ENCODE data around the gene MACROD2. TPM values are rescaled to one million over a fixed set of nuclear protein-coding genes. Genes with fewer than 3 reads are reported as not detected.

The MACROD2 gene
- total RNA-seq, 1 donor from 2014 or later = 2.4 TPM

GRCh38 chr20:14859627-14860026 is 864.3 kb downstream of the MACROD2 start:
- no peak for DNase-seq (ENCODE audit: low read depth)
- Histone ChIP-seq H2AFZ (ENCODE audit: low read depth, low read length) (no peak overlapping the region), H3K27ac (ENCODE audit: low read depth, low read length) (no peak overlapping the region), H3K36me3 (ENCODE audit: insufficient read depth, low read length) (no peaks in the 10 kb centered on the region), H3K27me3 (ENCODE audit: insufficient read depth, low read length) (no peaks in the 10 kb centered on the region), H3K4me3 (ENCODE audit: insufficient read depth, low read depth, low read length) (no peak overlapping the region), H3K4me2 (ENCODE audit: low read length) (no peak overlapping the region), H4K20me1 (ENCODE audit: insufficient read depth, low read length) (no peaks in the 10 kb centered on the region), H3K79me2 (ENCODE audit: insufficient read depth, low read length) (no peaks in the 10 kb centered on the region), H3K9me3 (ENCODE audit: insufficient read depth, low read depth, low read length) (no peaks in the 10 kb centered on the region), H3K9ac (ENCODE audit: low read length) (no peak overlapping the region), H3K4me1 (ENCODE audit: insufficient read depth, low read length) (no peaks in the 10 kb centered on the region)
- Mint-ChIP-seq H3K4me1 (ENCODE audit: low read depth, unreplicated experiment) (peaks cover 1% of the 10 kb centered on the region), H3K27ac (ENCODE audit: unreplicated experiment) (no peak overlapping the region), H3K27me3 (ENCODE audit: low read depth, unreplicated experiment) (no peaks in the 10 kb centered on the region), H3K9me3 (ENCODE audit: unreplicated experiment) (no peaks in the 10 kb centered on the region), H3K4me3 (ENCODE audit: unreplicated experiment) (no peak overlapping the region), H3K36me3 (ENCODE audit: low read depth, unreplicated experiment) (no peaks in the 10 kb centered on the region)
- no peak for TF ChIP-seq EZH2 (IDR thresholded peaks at IDR 0.05; ENCODE audit: insufficient read depth, low read length)
- TF ChIP-seq CTCF (IDR thresholded peaks at IDR 0.05; ENCODE audit: insufficient read depth, low read depth, low read length) = no peak
- no peak for FAIRE-seq

- Histone ChIP-seq H3K9ac (ENCODE audit: low read length) (no peak overlapping the region), H3K9me3 (ENCODE audit: insufficient read depth, low read depth, low read length) (no peaks in the 10 kb centered on the region), H3K4me3 (ENCODE audit: insufficient read depth, low read depth, low read length) (no peak overlapping the region), H3K27me3 (ENCODE audit: insufficient read depth, low read length) (no peaks in the 10 kb centered on the region), H3K4me2 (ENCODE audit: low read length) (no peak overlapping the region), H3K27ac (ENCODE audit: low read depth, low read length) (no peak overlapping the region), H3K79me2 (ENCODE audit: insufficient read depth, low read length) (no peaks in the 10 kb centered on the region), H2AFZ (ENCODE audit: low read depth, low read length) (no peak overlapping the region), H3K36me3 (ENCODE audit: insufficient read depth, low read length) (no peaks in the 10 kb centered on the region), H4K20me1 (ENCODE audit: insufficient read depth, low read length) (no peaks in the 10 kb centered on the region), H3K4me1 (ENCODE audit: insufficient read depth, low read length) (no peaks in the 10 kb centered on the region)
- Mint-ChIP-seq H3K27ac (ENCODE audit: unreplicated experiment) (no peak overlapping the region), H3K4me3 (ENCODE audit: unreplicated experiment) (no peak overlapping the region), H3K27me3 (ENCODE audit: low read depth, unreplicated experiment) (no peaks in the 10 kb centered on the region), H3K9me3 (ENCODE audit: unreplicated experiment) (no peaks in the 10 kb centered on the region), H3K36me3 (ENCODE audit: low read depth, unreplicated experiment) (no peaks in the 10 kb centered on the region), H3K4me1 (ENCODE audit: low read depth, unreplicated experiment) (peaks cover 6% of the 10 kb centered on the region)
- TF ChIP-seq EZH2 (IDR thresholded peaks at IDR 0.05; ENCODE audit: insufficient read depth, low read length) = no peak
- no peak for TF ChIP-seq CTCF (IDR thresholded peaks at IDR 0.05; ENCODE audit: insufficient read depth, low read depth, low read length)
- FAIRE-seq = no peak
- DNase-seq (ENCODE audit: low read depth) = no peak
Observed at GRCh38 chr20:14860410-14860814, 865.1 kb downstream of the MACROD2 start.

- Histone ChIP-seq H3K4me3 (ENCODE audit: insufficient read depth, low read depth, low read length) (no peak overlapping the region), H3K27ac (ENCODE audit: low read depth, low read length) (no peak overlapping the region), H2AFZ (ENCODE audit: low read depth, low read length) (no peak overlapping the region), H3K9me3 (ENCODE audit: insufficient read depth, low read depth, low read length) (no peaks in the 10 kb centered on the region), H3K79me2 (ENCODE audit: insufficient read depth, low read length) (no peaks in the 10 kb centered on the region), H3K4me1 (ENCODE audit: insufficient read depth, low read length) (no peaks in the 10 kb centered on the region), H3K4me2 (ENCODE audit: low read length) (no peak overlapping the region), H3K36me3 (ENCODE audit: insufficient read depth, low read length) (no peaks in the 10 kb centered on the region), H3K9ac (ENCODE audit: low read length) (no peak overlapping the region), H3K27me3 (ENCODE audit: insufficient read depth, low read length) (no peaks in the 10 kb centered on the region), H4K20me1 (ENCODE audit: insufficient read depth, low read length) (no peaks in the 10 kb centered on the region)
- no peak overlapping the region for H3K4me3 Mint-ChIP-seq (ENCODE audit: unreplicated experiment)
- DNase-seq (ENCODE audit: low read depth) (no peak), FAIRE-seq (no peak)
- TF ChIP-seq EZH2 (IDR thresholded peaks at IDR 0.05; ENCODE audit: insufficient read depth, low read length) (no peak), CTCF (IDR thresholded peaks at IDR 0.05; ENCODE audit: insufficient read depth, low read depth, low read length) (no peak)
- no peak overlapping the region for H3K27ac Mint-ChIP-seq (ENCODE audit: unreplicated experiment)
- H3K9me3 Mint-ChIP-seq (ENCODE audit: unreplicated experiment) = no peaks in the 10 kb centered on the region
- peaks cover 9% of the 10 kb centered on the region for H3K4me1 Mint-ChIP-seq (ENCODE audit: low read depth, unreplicated experiment)
- no peaks in the 10 kb centered on the region for H3K27me3 Mint-ChIP-seq (ENCODE audit: low read depth, unreplicated experiment)
- no peaks in the 10 kb centered on the region for H3K36me3 Mint-ChIP-seq (ENCODE audit: low read depth, unreplicated experiment)
Observed at GRCh38 chr20:14861028-14861699, 865.8 kb downstream of the MACROD2 start.
